ENCODE measurements around the gene PCNT.
A peak's percentile ranks its signal among the peaks of the same experiment; 100 is the strongest.

Gene PCNT
- total RNA-seq = 70.5 to 175 (median 114) reads per million in 3 experiments

GRCh38 chr21:46323710-46324389 lies at the start of gene PCNT, which contains the start of gene C21orf58:
Gene PCNT (plus strand): TSS chr21:46324156. CDS start chr21:46324229, 73 bp downstream.
Gene C21orf58 (minus strand): TSS chr21:46323870. CDS start chr21:46322738, 1,132 bp downstream.
- DNase-seq = peak; percentile 98

- DNase-seq = no peak
Observed at GRCh38 chr21:46274797-46275390, 49.1 kb upstream of the PCNT start.

GRCh38 chr21:46284077-46284644 lies 39.8 kb upstream of the PCNT start:
- no peak for DNase-seq

GRCh38 chr21:46284733-46285132 lies 39.2 kb upstream of the PCNT start:
- no peak for DNase-seq

GRCh38 chr21:46285206-46285661 lies 38.7 kb upstream of the PCNT start, which contains the start of gene MCM3AP:
Gene MCM3AP (minus strand): TSS chr21:46285611. CDS start chr21:46285286, 325 bp downstream.
- no peak for DNase-seq

GRCh38 chr21:46285761-46286647 lies 38.0 kb upstream of the PCNT start, which contains the start of gene YBEY:
Gene YBEY (plus strand): TSS chr21:46286342. CDS start chr21:46286914, 572 bp downstream.
- peak; percentile 80 for DNase-seq

GRCh38 chr21:46286648-46287002 lies 37.3 kb upstream of the PCNT start:
- no peak for DNase-seq

GRCh38 chr21:46287541-46287940 lies 36.4 kb upstream of the PCNT start:
- no peak for DNase-seq

- DNase-seq = no peak
Observed at GRCh38 chr21:46289655-46290179, 34.2 kb upstream of the PCNT start.

GRCh38 chr21:46291561-46291960 lies 32.4 kb upstream of the PCNT start:
- DNase-seq = no peak

- no peak for DNase-seq
Observed at GRCh38 chr21:46294647-46295176, 29.2 kb upstream of the PCNT start.

GRCh38 chr21:46295177-46295770 lies 28.7 kb upstream of the PCNT start:
- no peak for DNase-seq

- no peak for DNase-seq
Observed at GRCh38 chr21:46295996-46296752, 27.8 kb upstream of the PCNT start.

GRCh38 chr21:46297338-46298271 lies 26.4 kb upstream of the PCNT start:
- no peak for DNase-seq

GRCh38 chr21:46299167-46299566 lies 24.8 kb upstream of the PCNT start:
- no peak for DNase-seq

- DNase-seq = no peak
Observed at GRCh38 chr21:46301759-46302158, 22.2 kb upstream of the PCNT start.

GRCh38 chr21:46304437-46304836 lies 19.5 kb upstream of the PCNT start:
- DNase-seq = no peak

- no peak for DNase-seq
Observed at GRCh38 chr21:46304955-46305354, 19.0 kb upstream of the PCNT start.

GRCh38 chr21:46307625-46308024 lies 16.3 kb upstream of the PCNT start:
- no peak for DNase-seq

GRCh38 chr21:46308431-46308830 lies 15.5 kb upstream of the PCNT start:
- no peak for DNase-seq
